Upper lobe of right lung (tissue), 1 donor: ENCODE measurements around the gene HPX. TPM values are rescaled to one million over a fixed set of nuclear protein-coding genes. Genes with fewer than 3 reads are reported as not detected.
A peak's percentile ranks its signal among the peaks of the same experiment; 100 is the strongest.
"Not testable (repeated sequence)": the region's sequence is repeated elsewhere in the genome, so short reads cannot be mapped to it uniquely, and the experiment has no call there.

Experiments used
- ATAC-seq: fragments of 200-7000 bp; cut with Tn5 transposase; one replicate; pipeline ENCODE4 v1.9.1; 2020; ENCODE audit warnings: mild to moderate bottlenecking, moderate library complexity
- DNase-seq: peaks from one replicate; pipeline ENCODE4 v3.0.0-alpha.2; 2020
- H3K27ac ChIP-seq: fragments of 200-600 bp; one replicate; pipeline ENCODE4 v1.8.0; 2022
- H3K27me3 ChIP-seq: fragments of 200-600 bp; one replicate; pipeline ENCODE4 v1.8.0; 2022; ENCODE audit warnings: mild to moderate bottlenecking
- H3K36me3 ChIP-seq: fragments of 200-600 bp; one replicate; pipeline ENCODE4 v1.8.0; 2022
- H3K4me1 ChIP-seq: fragments of 200-600 bp; one replicate; pipeline ENCODE4 v1.8.0; 2022
- H3K4me3 ChIP-seq: fragments of 200-600 bp; one replicate; pipeline ENCODE4 v1.8.0; 2022; ENCODE audit warnings: mild to moderate bottlenecking
- H3K9me3 ChIP-seq: fragments of 200-600 bp; one replicate; pipeline ENCODE4 v1.8.0; 2022
- CTCF ChIP-seq: fragments of 200-600 bp; IDR thresholded peaks from one replicate; pipeline ENCODE4 v1.8.0; 2022; ENCODE audit warnings: antibody characterized with exemption
- intact Hi-C: fragments of 100-400 bp; cut with DNase I; formaldehyde crosslinking; loops from one replicate; pipeline ENCODE4 v1.11.0; 2022
- total RNA-seq: library from RNA; stranded (reverse); fragmentation: NEBNext Ultra II Directional; extraction: Animal tissue kit (Norgen Biotek cat#: 25700); gene quantifications from one replicate; pipeline ENCODE4 v1.2.1, GENCODE V29; 2021
- donor health status: DM: no; HTN: yes; CAD: no; lungs with severe emphysema.

HPX gene
- total RNA-seq, 1 donor from 2014 or later: 1.4 TPM

DNA sequence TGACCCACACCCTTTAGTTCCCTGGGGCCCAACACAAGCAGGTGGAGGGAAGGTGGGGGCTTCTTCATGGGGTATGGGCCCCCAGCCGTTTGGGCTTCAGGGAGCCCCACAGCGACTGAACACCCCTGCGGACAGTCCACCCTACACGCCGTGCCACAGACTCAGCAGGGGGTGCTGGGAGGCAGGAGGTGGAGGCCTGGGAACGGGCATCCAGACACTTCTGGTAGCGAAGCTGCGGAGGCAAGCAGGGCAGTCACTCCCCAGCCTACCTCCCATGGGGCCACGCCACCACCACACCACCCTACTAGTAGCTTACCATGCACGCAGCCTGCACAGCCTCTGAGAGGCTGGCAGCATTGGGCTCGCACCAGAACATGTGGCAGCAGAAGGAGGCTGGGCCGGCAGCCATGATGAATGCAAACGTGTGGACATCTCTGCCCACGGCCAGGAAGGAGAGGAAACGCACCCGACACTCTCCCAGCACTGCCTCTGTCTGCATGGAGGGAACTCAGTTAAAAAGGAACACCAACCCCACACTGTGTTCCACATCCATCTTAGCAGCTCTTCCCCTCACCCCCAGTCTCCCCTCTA, 45.2 kb downstream of the HPX start:
- no peaks in the 10 kb centered on the region for H3K9me3 ChIP-seq
- ATAC-seq (no peak), DNase-seq (no peak)
- no peak overlapping the region for H3K4me3 ChIP-seq
- TF ChIP-seq CTCF: no peak
- peaks cover 15% of the 10 kb centered on the region for H3K36me3 ChIP-seq
- intact Hi-C loops: no loop called here
- peaks cover 15% of the 10 kb centered on the region for H3K4me1 ChIP-seq
- no peaks in the 10 kb centered on the region for H3K27me3 ChIP-seq
- H3K27ac ChIP-seq: no peak overlapping the region

DNA sequence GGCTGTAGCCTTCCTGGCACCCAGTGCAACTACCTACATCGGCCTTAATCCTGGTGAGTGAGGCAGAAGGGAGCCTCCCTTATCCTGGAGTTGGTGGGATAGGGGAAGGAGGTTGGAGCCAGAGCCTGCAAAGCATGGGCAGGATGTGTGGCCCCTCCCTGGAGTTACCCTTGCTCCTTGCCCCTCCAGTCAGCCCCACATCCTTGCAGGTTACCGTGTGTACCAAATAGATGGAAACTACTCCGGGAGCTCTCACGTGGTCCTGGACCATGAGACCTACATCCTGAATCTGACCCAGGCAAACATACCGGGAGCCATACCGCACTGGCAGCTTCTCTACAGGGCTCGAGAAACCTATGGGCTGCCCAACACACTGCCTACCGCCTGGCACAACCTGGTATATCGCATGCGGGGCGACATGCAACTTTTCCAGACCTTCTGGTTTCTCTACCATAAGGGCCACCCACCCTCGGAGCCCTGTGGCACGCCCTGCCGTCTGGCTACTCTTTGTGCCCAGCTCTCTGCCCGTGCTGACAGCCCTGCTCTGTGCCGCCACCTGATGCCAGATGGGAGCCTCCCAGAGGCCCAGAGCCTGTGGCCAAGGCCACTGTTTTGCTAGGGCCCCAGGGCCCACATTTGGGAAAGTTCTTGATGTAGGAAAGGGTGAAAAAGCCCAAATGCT, 46.7 kb downstream of the HPX start:
- TF ChIP-seq CTCF: no peak
- Histone ChIP-seq H3K9me3 (no peaks in the 10 kb centered on the region), H3K27ac (no peak overlapping the region), H3K4me3 (no peak overlapping the region), H3K36me3 (peaks cover 14% of the 10 kb centered on the region), H3K4me1 (peaks cover 21% of the 10 kb centered on the region), H3K27me3 (no peaks in the 10 kb centered on the region)
- ATAC-seq: no peak
- intact Hi-C loops: no loop called here
- DNase-seq: no peak

GRCh38 chr11:6392251-6392650, 48.5 kb downstream of the HPX start:
- H3K4me3 ChIP-seq, H3K27me3 ChIP-seq, intact Hi-C loops, H3K27ac ChIP-seq, DNase-seq, H3K9me3 ChIP-seq, ATAC-seq: not testable (repeated sequence)
- peaks cover 21% of the 10 kb centered on the region for H3K4me1 ChIP-seq
- peaks cover 14% of the 10 kb centered on the region for H3K36me3 ChIP-seq

DNA sequence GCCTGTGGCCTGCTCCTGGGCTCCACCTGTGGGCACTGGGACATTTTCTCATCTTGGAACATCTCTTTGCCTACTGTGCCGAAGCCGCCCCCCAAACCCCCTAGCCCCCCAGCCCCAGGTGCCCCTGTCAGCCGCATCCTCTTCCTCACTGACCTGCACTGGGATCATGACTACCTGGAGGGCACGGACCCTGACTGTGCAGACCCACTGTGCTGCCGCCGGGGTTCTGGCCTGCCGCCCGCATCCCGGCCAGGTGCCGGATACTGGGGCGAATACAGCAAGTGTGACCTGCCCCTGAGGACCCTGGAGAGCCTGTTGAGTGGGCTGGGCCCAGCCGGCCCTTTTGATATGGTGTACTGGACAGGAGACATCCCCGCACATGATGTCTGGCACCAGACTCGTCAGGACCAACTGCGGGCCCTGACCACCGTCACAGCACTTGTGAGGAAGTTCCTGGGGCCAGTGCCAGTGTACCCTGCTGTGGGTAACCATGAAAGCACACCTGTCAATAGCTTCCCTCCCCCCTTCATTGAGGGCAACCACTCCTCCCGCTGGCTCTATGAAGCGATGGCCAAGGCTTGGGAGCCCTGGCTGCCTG, 49.2 kb downstream of the HPX start:
- peaks cover 21% of the 10 kb centered on the region for H3K4me1 ChIP-seq
- no peaks in the 10 kb centered on the region for H3K27me3 ChIP-seq
- H3K27ac ChIP-seq: no peak overlapping the region
- H3K36me3 ChIP-seq: peaks cover 14% of the 10 kb centered on the region
- DNase-seq (no peak), ATAC-seq (no peak)
- no peaks in the 10 kb centered on the region for H3K9me3 ChIP-seq
- intact Hi-C loops: no loop called here
- peak overlapping the region; percentile 80 for H3K4me3 ChIP-seq
- TF ChIP-seq CTCF: no peak

DNA sequence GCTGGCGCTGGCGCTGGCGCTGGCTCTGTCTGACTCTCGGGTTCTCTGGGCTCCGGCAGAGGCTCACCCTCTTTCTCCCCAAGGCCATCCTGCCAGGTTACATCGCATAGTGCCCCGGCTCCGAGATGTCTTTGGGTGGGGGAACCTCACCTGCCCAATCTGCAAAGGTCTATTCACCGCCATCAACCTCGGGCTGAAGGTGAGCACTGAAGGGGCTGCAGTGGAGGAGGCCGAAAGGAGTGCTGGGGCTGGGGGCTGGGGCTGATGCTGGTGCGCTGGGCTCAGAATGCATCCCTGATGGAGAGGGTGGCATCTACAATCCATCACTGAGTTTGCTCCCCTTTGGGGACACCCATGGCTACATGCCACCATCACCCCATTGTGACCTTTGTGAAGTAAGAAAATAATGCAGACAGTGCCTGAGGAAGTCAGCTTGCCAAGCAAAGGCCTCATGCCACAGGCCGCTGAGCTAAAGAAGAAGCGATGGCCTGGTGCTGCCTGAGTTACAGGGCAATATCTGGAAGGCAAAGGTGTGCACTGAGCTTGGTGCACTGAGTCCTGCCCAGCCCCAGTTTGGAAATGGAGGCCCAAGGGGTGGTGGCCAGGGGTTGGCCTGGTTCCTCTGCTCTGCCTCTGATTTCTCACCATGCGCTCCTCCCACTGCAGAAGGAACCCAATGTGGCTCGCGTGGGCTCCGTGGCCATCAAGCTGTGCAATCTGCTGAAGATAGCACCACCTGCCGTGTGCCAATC, 49.9 kb downstream of the HPX start:
- H3K9me3 ChIP-seq: no peaks in the 10 kb centered on the region
- DNase-seq: no peak
- no peak for TF ChIP-seq CTCF
- H3K36me3 ChIP-seq: peaks cover 14% of the 10 kb centered on the region
- intact Hi-C loops: no loop called here
- peak overlapping the region; percentile 92 for H3K27ac ChIP-seq
- peaks cover 21% of the 10 kb centered on the region for H3K4me1 ChIP-seq
- ATAC-seq: no peak
- H3K27me3 ChIP-seq: no peaks in the 10 kb centered on the region
- H3K4me3 ChIP-seq: peak overlapping the region; percentile 80
